RWPE1 (cell line): ENCODE results near the gene PEX7.

ENCODE experiments used
- CTCF ChIA-PET: fragments of 350-600 bp; sonication (Branson Sonifier 250); formaldehyde crosslinking; extraction: SDS; loops from one replicate; lab custom pipeline; 2021; lab: Yijun Ruan, JAX
- POLR2A ChIA-PET: fragments of 400-600 bp; formaldehyde crosslinking; extraction: SDS; loops from one replicate; lab custom pipeline; 2020; ENCODE audit warnings: antibody characterized with exemption; ENCODE audit not compliant: low non-redundant PET; lab: Yijun Ruan, JAX
- DNase-seq: peaks from one replicate; pipeline ENCODE4 v3.0.0; 2012; ENCODE audit warnings: low spot score
- H3K27ac ChIP-seq: fragments of 450-650 bp; 2 replicates; pipeline ENCODE4 v1.5.1; 2017
- CTCF ChIP-seq: fragments of 450-650 bp; conservative IDR thresholded peaks from 2 replicates; pipeline ENCODE4 v1.5.1; 2017; ENCODE audit warnings: low read depth, mild to moderate bottlenecking

PEX7 gene

DNA sequence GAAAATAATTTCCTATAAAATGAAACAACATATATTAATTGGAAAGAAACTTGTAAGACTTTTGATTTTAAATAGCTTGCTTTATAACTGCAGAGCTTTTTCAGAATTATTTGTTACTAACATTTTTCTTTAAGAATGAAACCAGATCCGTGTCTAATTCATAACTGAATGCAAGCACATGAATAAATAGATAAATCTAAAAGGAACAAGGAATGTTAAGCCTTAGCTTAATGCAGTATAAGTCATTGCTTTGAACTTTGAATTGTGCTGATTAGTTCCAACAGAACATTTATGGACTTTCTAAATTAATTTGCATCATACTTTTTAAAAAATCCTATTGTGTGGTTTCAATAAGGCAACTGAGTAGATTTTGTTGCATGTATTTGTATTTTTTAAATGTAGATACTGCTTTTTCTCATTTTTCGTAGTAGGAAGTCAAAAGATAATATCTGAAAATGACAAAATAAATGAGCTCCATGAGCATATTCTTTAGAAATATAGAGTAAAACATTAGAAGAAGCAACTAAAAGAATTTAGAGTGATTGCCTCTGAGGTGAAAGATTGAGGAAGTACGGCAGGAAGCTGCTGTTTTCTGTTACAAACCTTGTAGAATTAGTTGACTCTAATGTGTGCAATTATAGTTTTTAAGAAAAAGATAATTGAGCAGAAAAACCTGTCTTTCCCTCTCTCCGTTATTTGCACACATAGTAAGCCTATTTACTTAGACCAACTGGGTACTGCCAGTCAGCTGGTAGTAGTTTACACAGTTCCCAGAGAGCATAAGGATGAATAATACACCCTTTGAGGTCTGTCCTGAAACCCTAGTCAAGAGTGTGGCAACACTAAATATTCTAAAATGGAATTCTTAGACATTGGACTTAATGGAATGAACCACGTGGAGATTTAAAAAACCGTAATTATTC, 67.1 kb downstream of the PEX7 start:
- H3K27ac ChIP-seq = no peak overlapping the region
- ChIA-PET CTCF (no interaction called here), POLR2A (no interaction called here)
- DNase-seq = no peak
- TF ChIP-seq CTCF = no peak

GRCh38 chr6:136890194-136890839, 67.9 kb downstream of the PEX7 start:
- no peak for TF ChIP-seq CTCF
- POLR2A ChIA-PET = no interaction called here
- CTCF ChIA-PET = interaction anchor here (0.6 kb wide), 1 partner anchor 444 kb away, joined by 3 read pairs; no protein-coding TSS in a partner anchor
- no peak for DNase-seq
- H3K27ac ChIP-seq = no peak overlapping the region

DNA sequence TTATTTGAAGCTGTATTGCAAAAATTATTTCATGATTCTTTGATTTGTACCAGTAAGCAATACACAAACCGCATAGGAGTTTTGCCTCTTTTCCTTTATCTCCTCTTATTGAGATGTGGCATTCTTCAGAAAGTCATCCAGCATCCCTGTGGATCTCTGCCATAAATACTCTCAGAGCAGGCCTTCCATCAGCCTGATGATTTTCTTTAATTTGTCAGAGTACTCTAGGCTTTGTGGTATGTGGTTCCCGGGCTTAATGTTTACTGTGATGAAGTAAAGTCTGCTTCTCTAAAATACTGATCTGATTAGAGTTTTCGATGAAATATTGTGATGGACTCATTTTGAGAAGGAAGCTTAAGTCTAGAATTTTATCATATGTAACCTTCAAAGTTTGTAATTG, 68.6 kb downstream of the PEX7 start:
- no peak for TF ChIP-seq CTCF
- ChIA-PET CTCF (interaction anchor here (0.6 kb wide), 2 partner anchors 247 to 443 kb away, joined by 3 read pairs; no protein-coding TSS in a partner anchor), POLR2A (interaction anchor here (0.6 kb wide), 1 partner anchor 46 kb away, joined by 7 read pairs; no protein-coding TSS in a partner anchor)
- H3K27ac ChIP-seq = no peak overlapping the region
- DNase-seq = no peak

DNA sequence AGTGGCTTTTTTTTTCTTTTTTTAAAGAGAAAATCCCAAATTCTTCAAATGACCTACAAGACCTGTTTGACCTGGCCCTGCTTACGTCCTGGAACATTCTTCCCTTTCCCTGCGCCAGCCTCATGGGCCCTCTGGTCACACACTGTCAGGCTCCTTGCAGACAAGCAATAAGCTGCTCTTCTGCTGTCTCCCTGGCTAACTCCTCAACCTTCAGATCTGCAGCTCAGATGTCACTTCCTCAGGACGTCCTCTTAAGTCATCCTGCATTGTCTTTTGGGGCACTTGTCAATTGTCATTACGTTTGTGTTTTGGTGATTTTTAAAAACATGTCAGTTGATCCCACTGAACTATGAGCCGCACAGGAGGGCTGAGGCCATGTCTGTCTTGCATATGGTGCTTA, 70.8 kb downstream of the PEX7 start:
- TF ChIP-seq CTCF = no peak
- no peak for DNase-seq
- ChIA-PET CTCF (no interaction called here), POLR2A (no interaction called here)
- H3K27ac ChIP-seq = no peak overlapping the region

DNA sequence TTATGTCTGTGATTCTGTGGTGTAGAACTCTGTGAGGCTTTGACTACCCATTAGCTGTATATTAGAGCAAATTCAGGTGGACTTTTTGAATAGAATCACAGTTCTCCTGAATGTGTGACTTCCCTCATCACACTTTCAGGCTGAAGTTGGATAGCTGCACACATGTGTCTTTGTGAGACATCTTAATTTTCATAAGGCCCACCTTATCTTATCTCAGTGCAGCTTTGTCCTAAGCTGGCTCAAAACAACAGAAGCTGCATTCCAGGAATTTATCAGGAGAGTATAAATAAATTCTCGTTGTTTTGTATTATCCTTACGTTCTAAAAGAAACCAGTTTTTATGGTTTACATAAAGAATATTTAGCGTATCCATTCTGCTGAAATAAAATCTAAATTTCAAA, 73.5 kb downstream of the PEX7 start:
- TF ChIP-seq CTCF = no peak
- no peak for DNase-seq
- CTCF ChIA-PET = no interaction called here
- no peak overlapping the region for H3K27ac ChIP-seq
- POLR2A ChIA-PET = no interaction called here

GRCh38 chr6:136897071-136897470, 74.7 kb downstream of the PEX7 start:
- ChIA-PET POLR2A (no interaction called here), CTCF (no interaction called here)
- TF ChIP-seq CTCF = no peak
- no peak overlapping the region for H3K27ac ChIP-seq
- no peak for DNase-seq
